ENCODE results near the gene GMDS. TPM values are rescaled to one million over a fixed set of nuclear protein-coding genes. Genes with fewer than 3 reads are reported as not detected.

GMDS gene
- total and polyA plus RNA-seq, 2 of the 13 experiments (the other 11 are each of a cell fraction or from before 2014, with no cell fraction given) = 64.4 to 112 TPM

- no peak for TF ChIP-seq WIZ (CRISPR knock-in tag; IDR thresholded peaks at IDR 0.05)
- 0 out of 2 replicates have a peak, but pooled peaks have one; percentile 74 for TF ChIP-seq GLI4 (CRISPR knock-in tag; IDR thresholded peaks at IDR 0.05; ENCODE audit: borderline replicate concordance)
- TF ChIP-seq HOXD1 (CRISPR knock-in tag; IDR thresholded peaks at IDR 0.05) = peak; percentile 57; the same call in 1 of the 2 replicates
- TF ChIP-seq HNF4G (IDR thresholded peaks at IDR 0.05; ENCODE audit: borderline replicate concordance, low read depth, low read length) = no peak
- no peak for TF ChIP-seq HNF4G (CRISPR knock-in tag; IDR thresholded peaks at IDR 0.05; ENCODE audit: borderline replicate concordance, low read depth)
- peak; percentile 16; the same call in 1 of the 2 replicates for TF ChIP-seq TMF1 (CRISPR knock-in tag; IDR thresholded peaks at IDR 0.05; ENCODE audit: low read depth)
- peak; percentile 90 for TF ChIP-seq ZNF770 (CRISPR knock-in tag; IDR thresholded peaks at IDR 0.05)
- TF ChIP-seq SP2 (CRISPR knock-in tag; IDR thresholded peaks at IDR 0.05) = 0 out of 2 replicates have a peak, but pooled peaks have one; percentile 10
- TF ChIP-seq SPEN (CRISPR knock-in tag; IDR thresholded peaks at IDR 0.05; ENCODE audit: low read depth) = 0 out of 2 replicates have a peak, but pooled peaks have one; percentile 25
- no peak for TF ChIP-seq PRDM10 (CRISPR knock-in tag; IDR thresholded peaks at IDR 0.05; ENCODE audit: low read depth)
- peak; percentile 35; the same call in 1 of the 2 replicates for TF ChIP-seq ZMYM4 (CRISPR knock-in tag; IDR thresholded peaks at IDR 0.05)
- peak; percentile 55; the same call in 1 of the 2 replicates for TF ChIP-seq KDM5B (CRISPR knock-in tag; IDR thresholded peaks at IDR 0.05; ENCODE audit: borderline replicate concordance)
- TF ChIP-seq NR0B2 (CRISPR knock-in tag; IDR thresholded peaks at IDR 0.05) = 0 out of 2 replicates have a peak, but pooled peaks have one; percentile 66
- TF ChIP-seq NCOA2 (CRISPR knock-in tag; IDR thresholded peaks at IDR 0.05) = no peak
- TF ChIP-seq TGIF2 (CRISPR knock-in tag; IDR thresholded peaks at IDR 0.05) = peak; percentile 52; the same call in 1 of the 2 replicates
- peak; percentile 49; the same call in 1 of the 2 replicates for TF ChIP-seq ARID4A (CRISPR knock-in tag; IDR thresholded peaks at IDR 0.05; ENCODE audit: borderline replicate concordance)
- no peak for TF ChIP-seq ZKSCAN1 (IDR thresholded peaks at IDR 0.05; ENCODE audit: low read length)
- peak; percentile 33; the same call in 1 of the 2 replicates for TF ChIP-seq MYC (CRISPR knock-in tag; IDR thresholded peaks at IDR 0.05; ENCODE audit: borderline replicate concordance)
These were observed 633.7 kb downstream of the GMDS start (continued) for GRCh38 chr6:1611572-1612298.
